DOHH2 (cell line): ENCODE measurements around the gene SV2C.

Experiments
- CTCF ChIP-seq: fragments of 200-600 bp; sonication (generic); IDR thresholded peaks from one replicate; pipeline ENCODE4 v1.5.1; 2014; ENCODE audit warnings: antibody characterized with exemption, mild to moderate bottlenecking, low read depth, low read length; ENCODE audit not compliant: poor library complexity, severe bottlenecking
- EZH2phosphoT487 ChIP-seq: fragments of 200-600 bp; sonication (generic); IDR thresholded peaks from 2 replicates; pipeline ENCODE4 v1.6.1; 2017; ENCODE audit warnings: borderline replicate concordance, mild to moderate bottlenecking, antibody characterized with exemption, low read length, moderate library complexity, mixed read lengths

- TF ChIP-seq CTCF (no peak), EZH2phosphoT487 (no peak)
These were observed 300.1 kb downstream of the SV2C start for GRCh38 chr5:76383126-76383832.
